Endothelial cell of umbilical vein (primary cell): ENCODE results near the gene ATP6V0D1. TPM values are rescaled to one million over a fixed set of nuclear protein-coding genes. Genes with fewer than 3 reads are reported as not detected.

Experiments used
- BruUV-seq: library from RNA; stranded (reverse); fragments of 400-500 nt; replicated peaks from 2 replicates; lab custom pipeline; 2021; lab: Mats Ljungman, UMichigan
- CTCF ChIA-PET: fragments of 300-600, 350-600 bp; sonication (Branson Sonifier 250); formaldehyde crosslinking; loops from one replicate; lab custom pipeline; 2021; ENCODE audit warnings: antibody characterized with exemption, inconsistent platforms; lab: Charles Lee
- POLR2A ChIA-PET: fragments of 300-600, 350-600 bp; sonication (Branson Sonifier 250); formaldehyde crosslinking; loops from one replicate; lab custom pipeline; 2021; ENCODE audit warnings: antibody characterized with exemption, inconsistent platforms; lab: Charles Lee
- DNase-seq: peaks from one replicate; pipeline ENCODE4 v3.0.0-alpha.2; 2011; ENCODE audit warnings: low read depth, low spot score
- FAIRE-seq: peaks from 2 replicates; lab custom pipeline; 2011; peaks lifted over from hg19 to GRCh38; lab: Jason Lieb, UNC
- H2AFZ ChIP-seq: 2 replicates; pipeline ENCODE4 v1.6.0; 2012; ENCODE audit warnings: low read depth, low read length, control low read depth, inconsistent platforms
- H3K27ac ChIP-seq: 2 replicates; pipeline ENCODE4 v1.5.1; 2011; ENCODE audit warnings: low read depth, mild to moderate bottlenecking, control low read depth, low read length, moderate library complexity; ENCODE audit not compliant: insufficient read depth
- H3K27me3 ChIP-seq, 2 experiments: 2 replicates each; pipeline versions ENCODE4 v1.6.0 to v1.6.1; 2011; ENCODE audit warnings: low read length in 2 of 2, mixed read lengths in 1 of 2; ENCODE audit not compliant: control insufficient read depth in 2 of 2, insufficient read depth in 2 of 2
- H3K36me3 ChIP-seq, 2 experiments: 2 replicates in 1 of 2; 3 replicates in 1 of 2; pipeline ENCODE4 v1.5.1; 2011; ENCODE audit warnings: low read length in 2 of 2, mild to moderate bottlenecking in 1 of 2, moderate library complexity in 1 of 2; ENCODE audit not compliant: control insufficient read depth in 2 of 2, insufficient read depth in 2 of 2; ENCODE audit errors: extremely low read depth in 1 of 2
- H3K4me1 ChIP-seq: 3 replicates; pipeline ENCODE4 v1.5.1; 2011; ENCODE audit warnings: mild to moderate bottlenecking, low read length; ENCODE audit not compliant: control insufficient read depth, insufficient read depth; ENCODE audit errors: extremely low read depth
- H3K4me2 ChIP-seq: 2 replicates; pipeline ENCODE4 v1.6.1; 2011; ENCODE audit warnings: low read length, control low read depth, mixed read lengths; ENCODE audit not compliant: insufficient read depth
- H3K4me3 ChIP-seq, 3 experiments: fragments of 200-600 bp in 1 of 3; sonication (generic), shearing (Covaris generic) in 1 of 3; replicated peaks in 1 of 3; 2 replicates each; pipeline ENCODE4 v1.5.1; 2011 to 2016; ENCODE audit warnings: control low read depth in 3 of 3, low read length in 3 of 3, mild to moderate bottlenecking in 2 of 3, inconsistent platforms in 1 of 3, low read depth in 1 of 3, moderate library complexity in 1 of 3; ENCODE audit not compliant: insufficient read depth in 1 of 3
- H3K79me2 ChIP-seq: 2 replicates; pipeline ENCODE4 v1.6.0; 2012; ENCODE audit warnings: low read length, inconsistent platforms; ENCODE audit not compliant: control insufficient read depth, insufficient read depth
- H3K9ac ChIP-seq: replicated peaks from 2 replicates; pipeline ENCODE3; 2011; ENCODE audit warnings: low read length, control low read depth; ENCODE audit not compliant: insufficient read depth; ENCODE audit errors: extremely low read depth
- H3K9me1 ChIP-seq: replicated peaks from 3 replicates; pipeline ENCODE4 v1.6.0; 2011; ENCODE audit warnings: mild to moderate bottlenecking, low read length; ENCODE audit not compliant: control insufficient read depth, insufficient read depth; ENCODE audit errors: extremely low read depth
- H3K9me3 ChIP-seq: replicated peaks from 2 replicates; pipeline ENCODE4 v1.5.1; 2012; ENCODE audit warnings: low read length, inconsistent platforms; ENCODE audit not compliant: control insufficient read depth, insufficient read depth
- H4K20me1 ChIP-seq: replicated peaks from 2 replicates; pipeline ENCODE3; 2011; ENCODE audit warnings: mild to moderate bottlenecking, low read length; ENCODE audit not compliant: control insufficient read depth, insufficient read depth; ENCODE audit errors: extremely low read depth
- CTCF ChIP-seq, 2 donors: IDR thresholded peaks; 1 replicate in 1 of 2; 2 replicates in 1 of 2; pipeline ENCODE4 v1.5.1; 2011; ENCODE audit warnings: low read length in 2 of 2, mild to moderate bottlenecking in 2 of 2, moderate library complexity in 2 of 2, control low read depth in 1 of 2, inconsistent platforms in 1 of 2, low read depth in 1 of 2; ENCODE audit not compliant: insufficient read depth in 1 of 2; ENCODE audit errors: extremely low read depth in 1 of 2
- EZH2 ChIP-seq: IDR thresholded peaks from 2 replicates; pipeline ENCODE4 v1.6.1; 2012; ENCODE audit warnings: borderline replicate concordance, low read depth, mild to moderate bottlenecking, moderate library complexity, low read length, inconsistent platforms; ENCODE audit not compliant: severe bottlenecking
- FOS ChIP-seq: IDR thresholded peaks from 2 replicates; pipeline ENCODE4 v1.6.1; 2011; ENCODE audit warnings: mild to moderate bottlenecking, low read length, moderate library complexity, borderline replicate concordance; ENCODE audit not compliant: insufficient read depth
- GATA2 ChIP-seq: IDR thresholded peaks from 2 replicates; pipeline ENCODE4 v1.7.0; 2011; ENCODE audit warnings: low read depth, mild to moderate bottlenecking, moderate library complexity, mixed read lengths, low read length; ENCODE audit not compliant: insufficient read length, insufficient read depth
- JUN ChIP-seq: IDR thresholded peaks from 2 replicates; pipeline ENCODE4 v1.6.1; 2011; ENCODE audit warnings: borderline replicate concordance, low read depth; ENCODE audit not compliant: insufficient read length, insufficient read depth
- MAX ChIP-seq: IDR thresholded peaks from 2 replicates; pipeline ENCODE4 v1.6.1; 2011; ENCODE audit not compliant: insufficient read depth, insufficient read length
- MYC ChIP-seq: IDR thresholded peaks from one replicate; pipeline ENCODE4 v1.6.1; 2011; ENCODE audit warnings: mild to moderate bottlenecking, low read depth, low read length
- POLR2A ChIP-seq: IDR thresholded peaks from 2 replicates; pipeline ENCODE4 v1.6.1; 2012; ENCODE audit warnings: low read depth, mild to moderate bottlenecking, control low read depth, low read length
- POLR2AphosphoS5 ChIP-seq: IDR thresholded peaks from 2 replicates; pipeline ENCODE4 v1.6.1; 2012; ENCODE audit warnings: low read depth, mild to moderate bottlenecking, control low read depth, low read length, moderate library complexity; ENCODE audit not compliant: insufficient read depth
- dilution Hi-C: fragments of 300-500 bp; cut with MboI; formaldehyde crosslinking; loops from one replicate; pipeline ENCODE4 v1.15.0; 2019; ENCODE audit warnings: low sequenced_read_pairs; ENCODE audit not compliant: extremely low pct_ligation_motif_present
- intact Hi-C: fragments of 100-400 bp; cut with micrococcal nuclease; formaldehyde crosslinking; loops from one replicate; pipeline ENCODE4 v1.10.0; 2022
- polyA plus RNA-seq, 4 experiments: library from polyadenylated mRNA; depleted of rRNA in 3 of 4; stranded (reverse) in 3 of 4; unstranded in 1 of 4; fragments of >200 nt; gene quantifications; 2 replicates each; pipeline versions ENCODE4 v1.2.1 to v1.2.3, GENCODE V29; 2011 to 2012; ENCODE audit warnings: missing spikeins in 1 of 4
- total RNA-seq: library from RNA; stranded (reverse); gene quantifications from 2 replicates; pipeline ENCODE4 v1.2.3, GENCODE V29; 2021

Gene ATP6V0D1
- total and polyA plus RNA-seq, 2 donors (not counting 3 experiments of a cell fraction or from before 2014, with no cell fraction given), result 82.8 to 232 TPM

- POLR2A ChIA-PET, result no interaction called here
- Histone ChIP-seq H3K9ac (no peak overlapping the region), H3K9me1 (no peaks in the 10 kb centered on the region), H4K20me1 (no peaks in the 10 kb centered on the region), H3K4me2 (no peak overlapping the region), H3K9me3 (no peaks in the 10 kb centered on the region), H3K4me3 (no peak overlapping the region), H3K36me3 (no peaks in the 10 kb centered on the region), H3K27ac (no peak overlapping the region), H3K4me1 (peaks cover 8% of the 10 kb centered on the region), H3K79me2 (no peaks in the 10 kb centered on the region), H3K27me3 (peaks cover 34 to 36% of the 10 kb centered on the region in 2 experiments), H2AFZ (no peak overlapping the region)
- dilution Hi-C loops (no loop called here), intact Hi-C loops (loop anchor here (2.0 kb wide), 1 partner anchor 86 kb away; no protein-coding TSS in a partner anchor)
- BruUV-seq, result no TSS peak
- no peak for TF ChIP-seq CTCF (IDR thresholded peaks at IDR 0.05; ENCODE audit: extremely low read depth in 1 of 2, insufficient read depth in 1 of 2, low read depth in 1 of 2, low read length in 2 of 2)
- no peak for TF ChIP-seq POLR2A
- TF ChIP-seq GATA2, result no peak
- no peak for TF ChIP-seq MYC
- no peak for TF ChIP-seq POLR2AphosphoS5
- TF ChIP-seq EZH2, result no peak
- TF ChIP-seq FOS, result no peak
- TF ChIP-seq JUN, result no peak
- no peak for TF ChIP-seq MAX
- CTCF ChIA-PET, result interaction anchor here (1.4 to 9.0 kb wide), 10 partner anchors 12 to 149 kb away, joined by 4 to 201 read pairs (median 14); partner anchors contain the start of genes KCTD19 and LRRC36
- DNase-seq, result no peak
- no peak for FAIRE-seq
Measured at GRCh38 chr16:67429053-67429798, 51.7 kb downstream of the ATP6V0D1 start.
